Peyer's patch (tissue), 4 donors: ENCODE measurements around the gene PDE4B.

Experiments used
- CTCF ChIP-seq, 6 experiments: fragments of 450-650 bp in 4 of 6; fragments of 200-600 bp in 2 of 6; sonication (generic) in 1 of 6; IDR thresholded peaks; one replicate each; pipeline ENCODE4 v1.5.1; 2017 to 2019; ENCODE audit warnings: antibody characterized with exemption in 6 of 6, mild to moderate bottlenecking in 3 of 6, moderate library complexity in 1 of 6
- POLR2A ChIP-seq, 2 donors: fragments of 450-650 bp; IDR thresholded peaks; one replicate each; pipeline ENCODE4 v1.5.1; 2017; ENCODE audit warnings: antibody characterized with exemption in 2 of 2, mild to moderate bottlenecking in 2 of 2, moderate library complexity in 2 of 2

GRCh38 chr1:66315671-66316070, 523.0 kb downstream of the PDE4B start:
- no peak for TF ChIP-seq CTCF (IDR thresholded peaks at IDR 0.05)
- TF ChIP-seq POLR2A (IDR thresholded peaks at IDR 0.05): no peak
